Left renal pelvis (tissue), 4 donors: Measurements from ENCODE around the gene TSTD1. TPM values are rescaled to one million over a fixed set of nuclear protein-coding genes. Genes with fewer than 3 reads are reported as not detected.

Experiments
- DNase-seq, 4 donors: peaks; one replicate each; pipeline ENCODE4 v3.0.0-alpha.2; 2013; ENCODE audit warnings: low read depth in 4 of 4, low spot score in 3 of 4
- polyA plus RNA-seq, 4 donors: library from polyadenylated mRNA; unstranded; fragments of 120-200 nt; gene quantifications; one replicate each; pipeline ENCODE4 v1.2.1, GENCODE V29; 2013; ENCODE audit not compliant: insufficient read length in 4 of 4

Gene TSTD1, protein sequence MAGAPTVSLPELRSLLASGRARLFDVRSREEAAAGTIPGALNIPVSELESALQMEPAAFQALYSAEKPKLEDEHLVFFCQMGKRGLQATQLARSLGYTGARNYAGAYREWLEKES
- polyA plus RNA-seq: 10 to 100 TPM in 3 of 4 donors, 1 to 10 TPM in 1; 9.5 to 75.7 (median 52.2) TPM

DNA sequence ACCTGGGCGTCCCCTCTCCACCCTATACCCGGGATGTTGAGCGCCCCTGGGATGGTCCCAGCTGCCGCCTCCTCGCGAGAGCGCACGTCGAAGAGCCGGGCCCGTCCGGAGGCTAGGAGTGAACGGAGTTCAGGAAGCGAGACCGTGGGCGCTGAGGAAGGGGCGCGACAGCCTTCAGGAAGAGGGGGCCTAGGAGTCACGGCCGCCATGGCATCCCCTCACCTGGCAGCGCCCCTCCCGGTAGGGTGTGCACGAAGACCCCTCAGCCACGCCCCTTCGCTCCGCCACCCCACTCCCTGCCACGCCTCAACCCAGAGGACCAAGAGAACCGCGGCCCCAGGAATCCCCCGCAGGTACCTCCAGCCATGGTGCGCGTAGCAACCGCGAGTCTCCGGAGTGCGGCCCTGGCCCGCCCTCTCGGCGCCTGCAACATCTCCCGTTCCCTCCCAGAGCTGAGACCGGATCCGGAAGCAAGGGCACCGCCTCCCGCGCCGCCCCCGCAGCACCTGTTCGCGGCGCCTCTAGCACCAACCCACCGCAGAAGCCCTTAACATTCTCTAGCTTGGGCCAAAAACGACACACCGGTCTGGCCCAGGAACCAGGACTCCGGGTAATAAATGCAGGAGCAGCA lies at the start of gene TSTD1:
Gene TSTD1 (minus strand): TSS at position 442 of the 631 bp plus-strand sequence. CDS start 75 bp downstream, at position 367.
- no peak for DNase-seq

- DNase-seq: no peak
Observed at GRCh38 chr1:161086457-161086856, 47.7 kb upstream of the TSTD1 start.

DNA sequence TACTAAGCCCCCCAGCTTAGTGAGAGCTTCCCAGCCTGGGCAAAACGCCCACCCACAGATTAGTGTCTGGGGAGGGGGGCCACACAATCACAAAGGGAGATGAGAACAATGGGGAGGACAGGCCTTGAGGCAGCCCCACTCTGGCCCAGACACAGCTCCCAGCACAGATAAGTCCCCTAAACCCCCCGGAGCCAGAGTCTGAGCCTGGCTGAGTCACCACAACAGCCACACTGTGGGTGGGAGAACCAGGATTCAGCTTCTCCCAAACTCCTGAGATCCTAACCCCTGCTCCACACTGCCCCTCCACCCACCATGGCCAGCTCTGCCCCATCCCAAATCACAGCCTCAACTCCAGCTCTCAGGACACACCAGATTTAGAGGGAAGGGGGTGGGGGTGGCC lies 46.4 kb upstream of the TSTD1 start:
- no peak for DNase-seq

DNA sequence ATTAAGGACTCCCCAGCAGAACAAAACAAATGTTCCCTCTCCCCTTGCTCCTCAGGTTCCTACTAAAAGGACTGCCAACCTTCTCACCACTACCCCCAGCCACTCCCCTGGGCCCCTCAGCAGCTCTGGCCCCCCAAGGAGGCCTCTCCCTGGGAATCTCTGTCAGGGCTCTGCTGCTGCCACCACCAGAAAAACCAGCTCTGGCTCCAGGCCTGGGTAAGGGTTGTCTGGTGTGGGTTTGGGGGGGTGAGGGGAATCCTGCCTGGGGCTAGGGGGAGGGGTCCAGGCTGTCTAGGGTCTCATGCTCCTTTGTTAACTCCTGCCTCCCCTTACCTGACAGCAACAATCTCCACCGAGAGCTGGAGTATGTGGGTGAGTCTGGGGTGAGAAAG lies 45.8 kb upstream of the TSTD1 start:
- DNase-seq: no peak

- DNase-seq: no peak
Observed at GRCh38 chr1:161083748-161084596, 45.2 kb upstream of the TSTD1 start.

DNA sequence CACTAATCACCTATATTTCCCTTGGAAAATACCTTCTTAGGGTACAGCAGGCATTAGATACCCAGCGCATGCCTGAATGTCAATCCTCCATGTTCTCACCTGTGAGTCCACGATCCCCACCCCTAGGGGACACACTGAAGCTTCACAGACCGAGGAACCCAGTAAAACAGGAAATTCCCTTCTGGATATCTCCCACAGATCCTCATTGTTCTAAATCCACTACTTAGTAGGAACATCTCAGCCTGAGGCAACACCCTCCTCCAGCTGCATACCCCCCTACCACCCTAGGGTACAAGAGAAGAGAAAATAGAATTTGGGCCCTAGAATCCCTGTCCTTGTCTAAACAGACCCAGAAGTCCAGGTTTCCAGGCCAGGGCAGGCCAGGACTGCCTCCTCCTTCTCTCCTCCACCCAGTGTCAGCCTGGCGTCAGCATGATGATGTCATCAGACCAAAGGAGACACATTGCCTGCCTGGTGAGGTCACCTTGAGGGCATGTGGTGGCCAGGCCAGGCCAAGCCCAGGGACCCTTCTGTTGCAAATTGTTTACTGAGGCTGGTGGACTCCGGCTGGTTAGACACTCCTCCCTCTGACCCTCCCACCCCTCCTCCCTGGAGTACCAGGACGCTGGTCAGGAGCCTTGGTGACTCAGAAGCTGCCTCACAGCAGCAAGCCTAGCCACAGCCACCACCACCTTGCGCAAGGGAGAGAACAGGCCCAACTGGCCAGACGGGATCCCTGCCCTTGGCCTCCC lies 44.4 kb upstream of the TSTD1 start:
- no peak for DNase-seq

GRCh38 chr1:161082483-161082882 lies 43.7 kb upstream of the TSTD1 start:
- DNase-seq: no peak

DNA sequence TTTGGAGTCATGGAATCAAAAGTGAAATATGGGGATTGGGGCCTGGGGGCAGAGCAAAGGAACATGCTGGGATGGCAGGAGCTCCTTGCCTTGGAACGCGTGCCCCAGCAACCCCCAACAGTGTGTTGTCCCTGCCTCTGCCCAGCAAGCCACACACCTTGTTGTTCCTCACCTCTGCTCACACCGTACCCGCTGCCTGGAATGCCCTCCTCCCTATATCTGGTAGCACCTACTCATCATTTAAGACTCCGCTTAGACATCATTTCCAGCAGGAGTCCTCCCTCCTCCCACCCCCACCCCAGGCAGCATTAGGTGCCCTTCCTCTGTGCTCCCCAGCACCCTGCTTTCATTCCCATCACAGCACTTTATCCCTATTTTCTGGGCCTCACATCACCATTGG lies 42.8 kb upstream of the TSTD1 start:
- DNase-seq: no peak

- DNase-seq: no peak
Observed at GRCh38 chr1:161080441-161081405, 42.0 kb upstream of the TSTD1 start.

DNA sequence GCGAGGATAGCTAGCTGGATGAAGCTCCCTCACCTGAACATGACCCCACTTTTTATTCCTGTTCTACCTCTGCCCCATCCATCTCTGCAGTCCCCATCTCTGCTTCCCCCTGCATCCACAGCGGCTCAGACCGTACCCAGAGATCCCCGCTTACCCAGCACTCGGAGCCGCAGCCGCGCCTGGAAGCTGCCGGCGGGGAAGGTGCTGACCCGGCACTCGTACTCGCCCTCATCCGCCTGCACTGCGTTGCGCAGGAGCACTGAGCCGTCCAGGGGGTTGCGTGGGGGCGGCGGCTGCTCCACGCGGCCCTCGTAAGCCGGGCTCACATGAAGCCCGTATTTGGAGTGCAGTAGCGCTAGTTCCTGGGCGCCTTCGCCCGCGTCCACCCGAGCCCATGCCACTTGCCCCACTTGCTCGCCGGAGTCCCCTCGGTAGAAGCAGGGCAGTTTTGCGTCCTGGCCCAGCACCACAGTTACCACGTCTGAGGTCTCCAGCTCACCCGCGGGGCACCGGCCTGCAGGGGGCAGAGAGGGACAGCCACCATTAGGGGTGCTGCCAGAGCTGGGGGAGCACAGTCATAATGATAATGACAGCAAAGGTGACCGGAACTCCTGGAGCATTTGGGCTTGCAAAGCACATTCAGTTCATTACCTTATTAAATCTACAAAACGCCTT lies 40.8 kb upstream of the TSTD1 start:
- no peak for DNase-seq

DNA sequence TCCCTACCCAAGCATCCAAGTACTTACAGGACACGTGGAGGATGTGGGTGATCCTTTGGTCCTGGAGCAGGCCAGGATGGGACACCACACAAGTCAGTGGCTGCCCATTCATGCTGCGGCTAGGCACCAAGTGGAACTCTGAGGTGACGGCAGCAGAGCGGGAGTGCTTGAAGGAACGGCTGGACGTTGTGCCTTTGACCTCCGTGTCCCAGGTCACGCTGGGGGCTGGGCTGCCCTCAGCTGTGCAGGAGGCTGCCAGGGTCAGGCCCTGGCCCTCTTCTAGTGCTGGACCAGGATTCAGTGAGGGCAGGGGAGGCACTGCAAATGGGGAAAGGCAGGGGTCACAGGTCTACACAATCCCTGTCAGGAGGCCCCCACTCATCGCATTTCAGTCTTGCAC lies 38.7 kb upstream of the TSTD1 start:
- DNase-seq: no peak

DNA sequence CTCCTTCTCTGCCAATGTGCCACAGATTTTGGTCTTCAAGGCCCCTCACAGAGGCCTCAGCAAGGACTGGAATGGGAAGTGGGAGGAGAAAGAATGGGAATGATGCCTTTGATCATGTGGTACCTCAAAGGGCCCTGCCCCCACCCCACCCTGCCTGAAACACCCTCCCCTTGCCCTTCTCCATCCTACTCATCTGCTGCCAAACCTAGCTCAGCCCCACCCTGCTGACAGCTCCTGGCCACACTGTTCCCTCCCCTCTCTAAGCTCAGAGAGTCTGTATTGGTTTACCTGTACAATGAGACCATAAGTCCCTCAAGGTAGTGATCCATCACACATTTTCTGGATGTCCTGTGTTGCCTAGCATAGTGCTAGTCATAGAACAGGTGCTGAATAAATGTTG lies 37.6 kb upstream of the TSTD1 start:
- DNase-seq: no peak

- no peak for DNase-seq
Observed at GRCh38 chr1:161074676-161075368, 36.1 kb upstream of the TSTD1 start.

DNA sequence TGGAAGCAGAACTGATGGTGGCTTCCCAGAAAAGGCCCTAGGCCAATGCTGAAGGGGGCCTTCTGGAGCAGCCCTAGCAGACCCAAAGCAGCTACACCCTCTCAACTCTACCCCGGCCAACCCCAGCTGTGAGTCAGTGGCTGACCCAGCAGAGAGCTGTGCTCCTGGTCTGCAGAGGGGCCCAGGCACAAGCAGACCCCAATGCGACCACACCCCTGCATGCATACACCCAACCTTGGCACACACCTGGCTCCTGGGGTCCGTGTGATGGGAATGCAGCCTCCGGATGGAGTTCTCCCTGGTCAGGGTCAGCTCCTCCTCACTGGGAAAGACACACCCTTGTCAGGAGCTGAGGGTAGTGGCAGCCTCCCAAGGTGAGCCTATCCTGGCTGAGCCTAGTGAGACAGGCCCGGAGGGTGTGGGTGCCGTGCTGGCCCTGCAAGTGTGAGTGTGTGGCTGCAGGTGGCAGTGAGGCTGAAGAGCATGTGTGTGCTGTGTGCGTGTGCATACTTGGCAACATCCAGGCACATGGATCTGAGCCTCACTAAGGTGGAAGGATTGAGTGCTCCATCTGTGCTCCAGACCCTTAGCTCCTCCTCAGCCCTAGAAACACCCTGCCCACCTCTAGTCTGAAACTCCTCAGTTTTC lies 34.8 kb upstream of the TSTD1 start:
- DNase-seq: no peak

DNA sequence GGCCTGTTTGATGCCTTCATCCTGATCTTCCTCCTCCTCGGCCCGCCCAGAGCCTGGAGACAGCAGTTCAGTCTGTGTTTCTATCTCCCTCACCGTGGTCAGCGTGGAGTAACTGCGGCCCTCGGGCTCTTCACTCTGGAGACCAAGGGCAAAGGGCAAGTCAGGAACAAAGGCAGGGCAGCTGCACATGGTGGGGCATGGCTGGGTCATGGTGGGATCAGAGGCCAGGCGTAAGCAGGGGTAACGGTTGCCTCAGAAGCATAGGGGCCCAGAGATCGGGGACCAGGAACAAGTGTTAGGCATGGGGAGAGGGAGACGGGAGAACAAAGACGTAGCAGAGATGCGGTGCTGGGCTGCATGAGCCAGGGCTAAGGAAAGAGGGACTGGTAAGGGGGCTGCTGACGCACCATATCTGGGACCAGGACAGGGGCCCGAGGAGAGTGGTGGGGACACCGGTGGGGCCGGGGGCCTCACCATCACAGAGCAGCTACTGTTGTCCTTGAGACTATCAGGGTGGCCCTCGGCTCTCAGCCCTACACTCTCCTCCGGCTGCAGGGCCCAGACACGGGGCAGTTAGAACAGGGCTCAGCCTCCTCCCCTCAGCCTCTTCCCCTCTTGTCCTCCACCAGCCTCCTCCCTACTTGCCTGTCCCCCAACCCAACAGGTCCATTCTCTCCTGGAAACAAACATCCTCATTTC lies 34.1 kb upstream of the TSTD1 start:
- DNase-seq: no peak

DNA sequence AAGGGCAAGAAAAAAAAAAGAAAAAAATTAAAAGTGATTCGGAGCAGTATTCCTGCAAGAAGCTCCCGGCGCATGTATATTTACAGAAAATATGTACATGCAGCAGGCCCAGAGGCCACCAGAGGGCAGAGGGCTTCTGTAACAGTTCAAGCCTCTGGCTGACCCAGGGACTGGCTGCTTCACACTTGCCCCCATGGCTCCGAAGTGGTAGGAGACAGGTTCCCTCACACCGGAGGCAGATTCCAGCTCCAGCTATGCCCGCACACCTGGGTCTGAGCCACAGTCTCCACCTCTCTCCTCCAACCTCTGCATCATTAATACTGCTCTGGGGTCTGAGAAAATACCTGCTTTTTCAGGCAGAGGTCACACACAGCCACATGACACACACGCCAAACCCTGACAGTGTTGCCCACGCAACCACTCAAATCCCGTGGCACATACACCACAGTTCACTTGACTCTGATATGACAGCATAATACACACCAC lies 33.2 kb upstream of the TSTD1 start:
- no peak for DNase-seq

- DNase-seq: no peak
Observed at GRCh38 chr1:161070761-161071160, 32.0 kb upstream of the TSTD1 start.
